Measurements from ENCODE around the gene C1orf87. TPM values are rescaled to one million over a fixed set of nuclear protein-coding genes. Genes with fewer than 3 reads are reported as not detected.

The C1orf87 gene
- total and polyA plus RNA-seq, 2 donors (not counting 3 experiments of a cell fraction or from before 2014, with no cell fraction given) = not detected

DNA sequence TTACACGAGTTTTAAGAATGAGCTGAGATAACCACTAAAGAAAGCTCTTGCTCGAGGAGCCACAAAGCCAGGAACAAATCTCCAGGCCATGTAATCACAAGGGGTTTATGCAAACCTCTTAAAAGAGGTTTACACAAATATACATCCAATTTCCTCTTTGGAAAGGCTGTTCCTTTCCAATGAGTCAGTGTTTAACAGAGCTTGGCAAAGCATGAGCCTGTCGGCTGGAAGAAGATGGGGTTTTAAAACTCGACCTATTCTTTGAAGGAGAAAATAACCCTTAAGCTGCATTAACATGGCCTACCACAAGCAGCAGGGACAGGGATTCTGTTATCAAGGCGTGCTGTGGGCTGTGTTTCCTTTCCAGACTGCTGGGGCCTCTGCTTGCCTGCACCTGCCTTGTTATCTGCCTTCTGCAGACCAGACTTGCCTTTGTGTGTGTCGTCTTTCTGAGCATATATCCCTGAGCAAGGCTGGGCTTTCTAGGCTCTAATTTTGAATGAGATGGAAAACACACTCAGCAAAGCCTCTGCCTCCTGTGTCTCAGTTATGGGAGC is 106.4 kb downstream of the C1orf87 start:
- POLR2A ChIA-PET = no interaction called here
- H3K4me2 ChIP-seq (ENCODE audit: insufficient read depth, low read length) = no peak overlapping the region

DNA sequence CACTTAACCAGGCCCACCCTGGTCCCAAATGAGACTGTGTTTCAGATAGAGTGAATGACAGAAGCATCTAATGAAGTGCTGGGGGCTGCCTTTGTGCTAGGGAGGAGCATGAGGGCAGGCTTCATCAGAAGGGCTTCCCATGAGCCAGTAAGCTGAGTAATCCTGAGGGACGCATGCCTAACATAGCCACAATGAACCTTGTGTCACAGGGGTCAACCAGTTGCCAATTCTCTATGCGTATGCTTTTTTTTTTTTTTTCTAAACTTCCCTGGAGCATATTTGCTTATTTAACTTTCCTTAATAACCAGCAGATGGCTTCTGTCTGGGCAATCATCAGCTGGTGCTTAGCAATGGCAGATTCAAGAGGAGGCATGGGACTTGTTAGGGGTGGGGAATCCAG is 121.5 kb downstream of the C1orf87 start:
- Histone ChIP-seq H3K4me2 (ENCODE audit: insufficient read depth, low read length) (no peak overlapping the region), H3K27ac (ENCODE audit: insufficient read depth, low read depth, low read length) (no peak overlapping the region), H3K4me3 (replicated peaks in 1 of 3; ENCODE audit: insufficient read depth in 1 of 3, low read depth in 1 of 3, low read length in 3 of 3) (no peak overlapping the region), H4K20me1 (replicated peaks; ENCODE audit: control insufficient read depth, extremely low read depth, insufficient read depth, low read length) (no peaks in the 10 kb centered on the region), H3K27me3 (ENCODE audit: control insufficient read depth in 2 of 2, insufficient read depth in 2 of 2, low read length in 2 of 2) (peaks cover 0 to 2% of the 10 kb centered on the region in 2 experiments), H3K9ac (replicated peaks; ENCODE audit: extremely low read depth, insufficient read depth, low read length) (no peak overlapping the region), H3K9me3 (replicated peaks; ENCODE audit: control insufficient read depth, insufficient read depth, low read length) (no peaks in the 10 kb centered on the region), H3K79me2 (ENCODE audit: control insufficient read depth, insufficient read depth, low read length) (no peaks in the 10 kb centered on the region), H2AFZ (ENCODE audit: low read depth, low read length) (no peak overlapping the region), H3K36me3 (ENCODE audit: control insufficient read depth in 2 of 2, extremely low read depth in 1 of 2, insufficient read depth in 2 of 2, low read length in 2 of 2) (no peaks in the 10 kb centered on the region), H3K9me1 (replicated peaks; ENCODE audit: control insufficient read depth, extremely low read depth, insufficient read depth, low read length) (no peaks in the 10 kb centered on the region), H3K4me1 (ENCODE audit: control insufficient read depth, extremely low read depth, insufficient read depth, low read length) (no peaks in the 10 kb centered on the region)
- no peak for TF ChIP-seq POLR2A (IDR thresholded peaks at IDR 0.05; ENCODE audit: low read depth, low read length)
- TF ChIP-seq, protein P1, sequence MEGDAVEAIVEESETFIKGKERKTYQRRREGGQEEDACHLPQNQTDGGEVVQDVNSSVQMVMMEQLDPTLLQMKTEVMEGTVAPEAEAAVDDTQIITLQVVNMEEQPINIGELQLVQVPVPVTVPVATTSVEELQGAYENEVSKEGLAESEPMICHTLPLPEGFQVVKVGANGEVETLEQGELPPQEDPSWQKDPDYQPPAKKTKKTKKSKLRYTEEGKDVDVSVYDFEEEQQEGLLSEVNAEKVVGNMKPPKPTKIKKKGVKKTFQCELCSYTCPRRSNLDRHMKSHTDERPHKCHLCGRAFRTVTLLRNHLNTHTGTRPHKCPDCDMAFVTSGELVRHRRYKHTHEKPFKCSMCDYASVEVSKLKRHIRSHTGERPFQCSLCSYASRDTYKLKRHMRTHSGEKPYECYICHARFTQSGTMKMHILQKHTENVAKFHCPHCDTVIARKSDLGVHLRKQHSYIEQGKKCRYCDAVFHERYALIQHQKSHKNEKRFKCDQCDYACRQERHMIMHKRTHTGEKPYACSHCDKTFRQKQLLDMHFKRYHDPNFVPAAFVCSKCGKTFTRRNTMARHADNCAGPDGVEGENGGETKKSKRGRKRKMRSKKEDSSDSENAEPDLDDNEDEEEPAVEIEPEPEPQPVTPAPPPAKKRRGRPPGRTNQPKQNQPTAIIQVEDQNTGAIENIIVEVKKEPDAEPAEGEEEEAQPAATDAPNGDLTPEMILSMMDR (IDR thresholded peaks at IDR 0.05; ENCODE audit: extremely low read depth in 1 of 2, insufficient read depth in 1 of 2, low read depth in 1 of 2, low read length in 2 of 2) = no peak
- TF ChIP-seq POLR2AphosphoS5 (IDR thresholded peaks at IDR 0.05; ENCODE audit: insufficient read depth, low read depth, low read length) = no peak
- no peak for TF ChIP-seq JUN (IDR thresholded peaks at IDR 0.05; ENCODE audit: borderline replicate concordance, insufficient read depth, insufficient read length, low read depth)
- no peak for TF ChIP-seq EZH2 (IDR thresholded peaks at IDR 0.05; ENCODE audit: borderline replicate concordance, low read depth, low read length, severe bottlenecking)
- no peak for TF ChIP-seq MYC (IDR thresholded peaks at IDR 0.05; ENCODE audit: low read depth, low read length)
- no peak for TF ChIP-seq GATA2 (IDR thresholded peaks at IDR 0.05; ENCODE audit: insufficient read depth, insufficient read length, low read depth, low read length)
- TF ChIP-seq, protein P2, sequence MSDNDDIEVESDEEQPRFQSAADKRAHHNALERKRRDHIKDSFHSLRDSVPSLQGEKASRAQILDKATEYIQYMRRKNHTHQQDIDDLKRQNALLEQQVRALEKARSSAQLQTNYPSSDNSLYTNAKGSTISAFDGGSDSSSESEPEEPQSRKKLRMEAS (IDR thresholded peaks at IDR 0.05; ENCODE audit: insufficient read depth, insufficient read length) = no peak
- TF ChIP-seq FOS (IDR thresholded peaks at IDR 0.05; ENCODE audit: borderline replicate concordance, insufficient read depth, low read length) = no peak
- POLR2A ChIA-PET = no interaction called here
- dilution Hi-C loops (cut with MboI; ENCODE audit: extremely low pct_ligation_motif_present, low sequenced_read_pairs) (no loop called here), intact Hi-C loops (cut with micrococcal nuclease) (no loop called here)
- DNase-seq (ENCODE audit: low read depth, low spot score) (no peak), FAIRE-seq (no peak)
- CTCF ChIA-PET = interaction anchor here (1.8 kb wide), 1 partner anchor 19 kb away, joined by 7 read pairs; no protein-coding TSS in a partner anchor
- BruUV-seq (replicated peaks) = no TSS peak

More for the DNA sequence above, 106.4 kb downstream of the C1orf87 start:
- H3K9me1 ChIP-seq (replicated peaks; ENCODE audit: control insufficient read depth, extremely low read depth, insufficient read depth, low read length) = no peaks in the 10 kb centered on the region
- FAIRE-seq (no peak), DNase-seq (ENCODE audit: low read depth, low spot score) (peak; percentile 51)
- no peaks in the 10 kb centered on the region for H3K36me3 ChIP-seq (ENCODE audit: control insufficient read depth in 2 of 2, extremely low read depth in 1 of 2, insufficient read depth in 2 of 2, low read length in 2 of 2)
- dilution Hi-C loops (cut with MboI; ENCODE audit: extremely low pct_ligation_motif_present, low sequenced_read_pairs) = no loop called here
- no peaks in the 10 kb centered on the region for H4K20me1 ChIP-seq (replicated peaks; ENCODE audit: control insufficient read depth, extremely low read depth, insufficient read depth, low read length)
- CTCF ChIA-PET = interaction anchor here (1.1 to 5.0 kb wide), 5 partner anchors 7 to 1886 kb away, joined by 4 to 23 read pairs (median 10); no protein-coding TSS in a partner anchor
- H2AFZ ChIP-seq (ENCODE audit: low read depth, low read length) = no peak overlapping the region
- no TSS peak for BruUV-seq (replicated peaks)
- peaks cover 0 to 4% of the 10 kb centered on the region in 2 experiments for H3K27me3 ChIP-seq (ENCODE audit: control insufficient read depth in 2 of 2, insufficient read depth in 2 of 2, low read length in 2 of 2)
- intact Hi-C loops (cut with micrococcal nuclease) = no loop called here
- peaks cover 2% of the 10 kb centered on the region for H3K4me1 ChIP-seq (ENCODE audit: control insufficient read depth, extremely low read depth, insufficient read depth, low read length)
- no peak overlapping the region for H3K9ac ChIP-seq (replicated peaks; ENCODE audit: extremely low read depth, insufficient read depth, low read length)
- H3K79me2 ChIP-seq (ENCODE audit: control insufficient read depth, insufficient read depth, low read length) = no peaks in the 10 kb centered on the region
- H3K9me3 ChIP-seq (replicated peaks; ENCODE audit: control insufficient read depth, insufficient read depth, low read length) = no peaks in the 10 kb centered on the region
- H3K27ac ChIP-seq (ENCODE audit: insufficient read depth, low read depth, low read length) = no peak overlapping the region
- H3K4me3 ChIP-seq (replicated peaks in 1 of 3; ENCODE audit: insufficient read depth in 1 of 3, low read depth in 1 of 3, low read length in 3 of 3) = no peak overlapping the region
- no peak for TF ChIP-seq FOS (IDR thresholded peaks at IDR 0.05; ENCODE audit: borderline replicate concordance, insufficient read depth, low read length)
- TF ChIP-seq POLR2AphosphoS5 (IDR thresholded peaks at IDR 0.05; ENCODE audit: insufficient read depth, low read depth, low read length) = no peak
- TF ChIP-seq, protein P1 (IDR thresholded peaks at IDR 0.05; ENCODE audit: extremely low read depth in 1 of 2, insufficient read depth in 1 of 2, low read depth in 1 of 2, low read length in 2 of 2) = no peak

All from endothelial cell of umbilical vein (primary cell).